CD14-positive monocyte (primary cell): Measurements from ENCODE around the gene EXOSC10. TPM values are rescaled to one million over a fixed set of nuclear protein-coding genes. Genes with fewer than 3 reads are reported as not detected.

ENCODE experiments used
- DNase-seq, 3 donors: peaks; one replicate each; pipeline ENCODE4 v3.0.0-alpha.2; 2011 to 2022
- H2AFZ ChIP-seq: 2 replicates; pipeline ENCODE4 v1.6.0; 2012; ENCODE audit warnings: mild to moderate bottlenecking, low read depth, low read length, inconsistent platforms; ENCODE audit not compliant: insufficient read depth, poor library complexity, severe bottlenecking
- H3K27ac ChIP-seq, 2 donors: 1 replicate in 1 of 2; 2 replicates in 1 of 2; pipeline ENCODE4 v1.5.1; 2012 to 2013; ENCODE audit warnings: low read length in 2 of 2, control low read depth in 1 of 2, inconsistent platforms in 1 of 2, low read depth in 1 of 2, mild to moderate bottlenecking in 1 of 2
- H3K27me3 ChIP-seq, 2 donors: one replicate each; pipeline versions ENCODE4 v1.6.0 to v1.6.1; 2011 to 2013; ENCODE audit warnings: low read length in 2 of 2; ENCODE audit not compliant: control insufficient read depth in 2 of 2, insufficient read depth in 2 of 2
- H3K36me3 ChIP-seq, 2 donors: replicated peaks in 1 of 2; 1 replicate in 1 of 2; 2 replicates in 1 of 2; pipeline versions ENCODE4 v1.5.1 to v1.6.1; 2012 to 2013; ENCODE audit warnings: low read length in 2 of 2, control low read depth in 1 of 2, inconsistent platforms in 1 of 2, mild to moderate bottlenecking in 1 of 2; ENCODE audit not compliant: insufficient read depth in 2 of 2, control insufficient read depth in 1 of 2
- H3K4me1 ChIP-seq, 2 donors: 1 replicate in 1 of 2; 2 replicates in 1 of 2; pipeline versions ENCODE4 v1.5.1 to v1.6.1; 2012 to 2013; ENCODE audit warnings: low read length in 2 of 2, control low read depth in 1 of 2, inconsistent platforms in 1 of 2, mild to moderate bottlenecking in 1 of 2, moderate library complexity in 1 of 2; ENCODE audit not compliant: insufficient read depth in 2 of 2, control insufficient read depth in 1 of 2
- H3K4me2 ChIP-seq: replicated peaks from 2 replicates; pipeline ENCODE3; 2012; ENCODE audit warnings: low read length, moderate library complexity, mild to moderate bottlenecking; ENCODE audit not compliant: poor library complexity, severe bottlenecking; ENCODE audit errors: extremely low read depth
- H3K4me3 ChIP-seq, 3 experiments: fragments of 200-600 bp in 1 of 3; sonication (generic) in 1 of 3; replicated peaks in 1 of 3; 1 replicate in 2 of 3; 2 replicates in 1 of 3; pipeline ENCODE4 v1.5.1; 2011 to 2013; ENCODE audit warnings: low read length in 3 of 3, mild to moderate bottlenecking in 3 of 3, control low read depth in 2 of 3, low read depth in 2 of 3, inconsistent platforms in 1 of 3, moderate library complexity in 1 of 3
- H3K79me2 ChIP-seq: 2 replicates; pipeline ENCODE4 v1.6.0; 2012; ENCODE audit warnings: mild to moderate bottlenecking, control low read depth, inconsistent platforms, low read length, moderate library complexity; ENCODE audit not compliant: insufficient read depth
- H3K9ac ChIP-seq: 2 replicates; pipeline ENCODE4 v1.6.0; 2017; ENCODE audit warnings: low read length, mild to moderate bottlenecking; ENCODE audit not compliant: insufficient read depth, poor library complexity, severe bottlenecking
- H3K9me3 ChIP-seq, 2 donors: replicated peaks in 1 of 2; 1 replicate in 1 of 2; 2 replicates in 1 of 2; pipeline versions ENCODE4 v1.5.1 to v1.6.1; 2012 to 2013; ENCODE audit warnings: low read length in 2 of 2, control low read depth in 1 of 2; ENCODE audit not compliant: control insufficient read depth in 1 of 2, insufficient read depth in 1 of 2
- H4K20me1 ChIP-seq: 2 replicates; pipeline ENCODE4 v1.6.0; 2012; ENCODE audit warnings: mild to moderate bottlenecking, low read length, control low read depth, moderate library complexity; ENCODE audit not compliant: insufficient read depth
- H3K27ac Mint-ChIP-seq, 7 donors: one replicate each; pipeline ENCODE4 v1.8.0; 2020; ENCODE audit warnings: mild to moderate bottlenecking in 7 of 7, mixed read lengths in 7 of 7, moderate library complexity in 6 of 7, inconsistent platforms in 2 of 7
- H3K27me3 Mint-ChIP-seq, 3 donors: one replicate each; pipeline ENCODE4 v1.8.0; 2021 to 2022; ENCODE audit warnings: low read depth in 3 of 3, mild to moderate bottlenecking in 3 of 3, mixed read lengths in 3 of 3, moderate library complexity in 3 of 3, inconsistent platforms in 1 of 3
- H3K36me3 Mint-ChIP-seq, 2 donors: one replicate each; pipeline ENCODE4 v1.8.0; 2020; ENCODE audit warnings: mixed read lengths in 2 of 2, inconsistent platforms in 1 of 2, mild to moderate bottlenecking in 1 of 2
- H3K4me1 Mint-ChIP-seq: one replicate; pipeline ENCODE4 v1.8.0; 2020; ENCODE audit warnings: mild to moderate bottlenecking, mixed read lengths
- H3K4me3 Mint-ChIP-seq, 2 donors: one replicate each; pipeline ENCODE4 v1.8.0; 2020; ENCODE audit warnings: mild to moderate bottlenecking in 2 of 2, mixed read lengths in 2 of 2, moderate library complexity in 1 of 2
- H3K9me3 Mint-ChIP-seq, 7 donors: one replicate each; pipeline ENCODE4 v1.8.0; 2020 to 2022; ENCODE audit warnings: mixed read lengths in 7 of 7, mild to moderate bottlenecking in 6 of 7, moderate library complexity in 6 of 7, inconsistent platforms in 2 of 7
- WGBS: methylation state at CpG from one replicate; pipeline ENCODE4 v1.1.5; 2013; ENCODE audit warnings: missing lambda C conversion rate; ENCODE audit not compliant: insufficient coverage; 5-methylcytosine and 5-hydroxymethylcytosine counted together
- intact Hi-C, 2 donors: fragments of 100-400 bp; cut with micrococcal nuclease; formaldehyde crosslinking; loops; one replicate each; pipeline versions ENCODE4 v1.15.0 to v1.15.1; 2023
- polyA plus RNA-seq, 3 donors: library from polyadenylated mRNA; depleted of rRNA in 1 of 3; unstranded in 2 of 3; stranded (reverse) in 1 of 3; fragments of 300-500 nt in 2 of 3; fragments of >200 nt in 1 of 3; fragmentation: Illumina TruSeq in 2 of 3; gene quantifications; 1 replicate in 2 of 3; 2 replicates in 1 of 3; pipeline ENCODE4 v1.2.3, GENCODE V29; 2012 to 2021
- TF ChIP-seq, protein P1 (sequence below): fragments of 200-600 bp; IDR thresholded peaks from one replicate; pipeline ENCODE4 v1.8.0; 2022; ENCODE audit warnings: antibody characterized with exemption, mild to moderate bottlenecking

Gene EXOSC10
- polyA plus RNA-seq, 3 donors, result 24.0 to 66.3 (median 27.4) TPM

DNA sequence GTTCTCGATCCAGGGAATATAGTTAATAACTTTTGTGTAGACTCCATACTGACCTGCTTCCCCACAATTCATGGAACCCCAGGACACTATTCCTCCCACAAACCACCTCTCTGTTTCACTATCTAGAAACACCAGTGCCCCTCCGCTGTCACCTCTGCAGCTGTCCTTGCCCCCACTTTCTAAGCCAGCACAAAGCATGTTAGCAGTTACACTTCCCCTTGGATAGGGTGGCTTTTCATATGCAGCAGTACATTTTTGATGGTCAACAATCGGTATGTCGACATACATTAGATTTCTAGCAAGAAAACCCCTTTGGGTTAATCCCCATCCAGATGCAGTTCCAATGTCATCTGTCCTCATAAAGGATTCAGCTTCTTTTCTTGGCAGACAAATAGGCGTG is 72.8 kb downstream of the EXOSC10 start:
- Histone ChIP-seq H3K27me3 (no peaks in the 10 kb centered on the region), H3K79me2 (no peaks in the 10 kb centered on the region), H3K9me3 (no peaks in the 10 kb centered on the region), H2AFZ (no peak overlapping the region), H4K20me1 (peaks cover 65% of the 10 kb centered on the region), H3K9ac (no peak overlapping the region), H3K4me1 (no peaks in the 10 kb centered on the region), H3K27ac (no peak overlapping the region), H3K4me3 (no peak overlapping the region), H3K36me3 (peaks cover 58 to 71% of the 10 kb centered on the region in 2 donors), H3K4me2 (no peak overlapping the region)
- 100% methylated on average over 3 of the region's 5 CpGs for WGBS
- Mint-ChIP-seq H3K27me3 (peaks cover 0 to 4% (median 1%) of the 10 kb centered on the region in 3 donors), H3K4me1 (no peaks in the 10 kb centered on the region), H3K4me3 (no peak overlapping the region), H3K36me3 (peaks cover 60 to 74% of the 10 kb centered on the region in 2 donors), H3K9me3 (no peaks in the 10 kb centered on the region), H3K27ac (peak overlapping the region in 3 of 7 donors; percentile 7 to 54 (median 51))
- TF ChIP-seq, protein P1, sequence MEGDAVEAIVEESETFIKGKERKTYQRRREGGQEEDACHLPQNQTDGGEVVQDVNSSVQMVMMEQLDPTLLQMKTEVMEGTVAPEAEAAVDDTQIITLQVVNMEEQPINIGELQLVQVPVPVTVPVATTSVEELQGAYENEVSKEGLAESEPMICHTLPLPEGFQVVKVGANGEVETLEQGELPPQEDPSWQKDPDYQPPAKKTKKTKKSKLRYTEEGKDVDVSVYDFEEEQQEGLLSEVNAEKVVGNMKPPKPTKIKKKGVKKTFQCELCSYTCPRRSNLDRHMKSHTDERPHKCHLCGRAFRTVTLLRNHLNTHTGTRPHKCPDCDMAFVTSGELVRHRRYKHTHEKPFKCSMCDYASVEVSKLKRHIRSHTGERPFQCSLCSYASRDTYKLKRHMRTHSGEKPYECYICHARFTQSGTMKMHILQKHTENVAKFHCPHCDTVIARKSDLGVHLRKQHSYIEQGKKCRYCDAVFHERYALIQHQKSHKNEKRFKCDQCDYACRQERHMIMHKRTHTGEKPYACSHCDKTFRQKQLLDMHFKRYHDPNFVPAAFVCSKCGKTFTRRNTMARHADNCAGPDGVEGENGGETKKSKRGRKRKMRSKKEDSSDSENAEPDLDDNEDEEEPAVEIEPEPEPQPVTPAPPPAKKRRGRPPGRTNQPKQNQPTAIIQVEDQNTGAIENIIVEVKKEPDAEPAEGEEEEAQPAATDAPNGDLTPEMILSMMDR, result no peak
- intact Hi-C loops, result no loop called here
- no peak for DNase-seq

DNA sequence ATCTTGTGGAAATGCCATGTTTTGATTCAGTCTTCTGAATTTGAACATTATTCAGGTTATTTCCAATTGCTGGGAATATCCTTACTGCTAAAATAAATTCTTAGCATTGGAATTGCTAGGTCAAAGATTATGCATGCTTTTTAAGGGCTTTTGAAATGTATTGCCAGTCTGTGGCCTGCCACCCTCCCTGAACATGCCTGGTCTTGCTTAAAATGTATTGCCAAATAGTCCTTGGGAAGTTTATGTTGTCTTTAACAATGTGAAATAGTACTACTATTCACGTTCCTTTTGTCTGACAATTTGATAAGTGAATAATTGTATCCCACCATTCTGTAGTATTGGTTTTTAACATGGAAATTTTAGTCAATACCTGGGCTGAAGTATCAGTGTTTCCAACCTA is 73.6 kb downstream of the EXOSC10 start:
- Histone ChIP-seq H3K79me2 (no peaks in the 10 kb centered on the region), H3K9me3 (no peaks in the 10 kb centered on the region), H3K4me3 (no peak overlapping the region), H3K4me2 (no peak overlapping the region), H3K27ac (no peak overlapping the region), H3K27me3 (no peaks in the 10 kb centered on the region), H3K36me3 (peaks cover 66 to 80% of the 10 kb centered on the region in 2 donors), H3K9ac (no peak overlapping the region), H3K4me1 (no peaks in the 10 kb centered on the region), H2AFZ (no peak overlapping the region), H4K20me1 (peaks cover 74% of the 10 kb centered on the region)
- DNase-seq, result no peak
- H3K36me3 Mint-ChIP-seq, result peaks cover 68 to 82% of the 10 kb centered on the region in 2 donors
- no peak overlapping the region for H3K4me3 Mint-ChIP-seq
- no peak overlapping the region for H3K27ac Mint-ChIP-seq
- H3K9me3 Mint-ChIP-seq, result no peaks in the 10 kb centered on the region
- peaks cover 0 to 4% (median 0%) of the 10 kb centered on the region in 3 donors for H3K27me3 Mint-ChIP-seq
- intact Hi-C loops, result no loop called here
- TF ChIP-seq, protein P1, result no peak
- no peaks in the 10 kb centered on the region for H3K4me1 Mint-ChIP-seq
- WGBS, result no CpG with 5 or more reads among the region's 1 CpG
